ENCODE measurements around the gene JAKMIP1.
"Not testable (repeated sequence)": the region's sequence is repeated elsewhere in the genome, so short reads cannot be mapped to it uniquely, and the experiment has no call there.

JAKMIP1 gene

GRCh38 chr4:6141021-6141420, 59.3 kb downstream of the JAKMIP1 start:
- not testable (repeated sequence) for H3K36me3 Mint-ChIP-seq (ENCODE audit: low read depth); H3K4me1 Mint-ChIP-seq (ENCODE audit: low read depth); H3K27me3 Mint-ChIP-seq; H3K27ac Mint-ChIP-seq; H3K4me3 Mint-ChIP-seq; H3K9me3 Mint-ChIP-seq

GRCh38 chr4:6137747-6138135, 62.6 kb downstream of the JAKMIP1 start:
- Mint-ChIP-seq H3K27me3 (no peaks in the 10 kb centered on the region), H3K4me1 (ENCODE audit: low read depth) (no peaks in the 10 kb centered on the region), H3K9me3 (no peaks in the 10 kb centered on the region), H3K36me3 (ENCODE audit: low read depth) (no peaks in the 10 kb centered on the region), H3K27ac (no peak overlapping the region), H3K4me3 (no peak overlapping the region)

GRCh38 chr4:6137027-6137746, 63.2 kb downstream of the JAKMIP1 start:
- H3K27me3 Mint-ChIP-seq = no peaks in the 10 kb centered on the region
- no peaks in the 10 kb centered on the region for H3K9me3 Mint-ChIP-seq
- no peaks in the 10 kb centered on the region for H3K36me3 Mint-ChIP-seq (ENCODE audit: low read depth)
- no peaks in the 10 kb centered on the region for H3K4me1 Mint-ChIP-seq (ENCODE audit: low read depth)
- no peak overlapping the region for H3K4me3 Mint-ChIP-seq
- H3K27ac Mint-ChIP-seq = no peak overlapping the region

GRCh38 chr4:6134612-6135220, 65.6 kb downstream of the JAKMIP1 start:
- no peaks in the 10 kb centered on the region for H3K4me1 Mint-ChIP-seq (ENCODE audit: low read depth)
- no peak overlapping the region for H3K4me3 Mint-ChIP-seq
- H3K36me3 Mint-ChIP-seq (ENCODE audit: low read depth) = no peaks in the 10 kb centered on the region
- no peaks in the 10 kb centered on the region for H3K27me3 Mint-ChIP-seq
- H3K27ac Mint-ChIP-seq = no peak overlapping the region
- H3K9me3 Mint-ChIP-seq = no peaks in the 10 kb centered on the region

GRCh38 chr4:6132716-6133115, 67.6 kb downstream of the JAKMIP1 start:
- Mint-ChIP-seq H3K4me1 (ENCODE audit: low read depth) (no peaks in the 10 kb centered on the region), H3K27ac (no peak overlapping the region), H3K4me3 (no peak overlapping the region), H3K27me3 (no peaks in the 10 kb centered on the region), H3K9me3 (no peaks in the 10 kb centered on the region), H3K36me3 (ENCODE audit: low read depth) (no peaks in the 10 kb centered on the region)

GRCh38 chr4:6128221-6128850, 72.0 kb downstream of the JAKMIP1 start:
- Mint-ChIP-seq H3K4me1 (ENCODE audit: low read depth) (no peaks in the 10 kb centered on the region), H3K9me3 (no peaks in the 10 kb centered on the region), H3K4me3 (no peak overlapping the region), H3K27ac (no peak overlapping the region), H3K36me3 (ENCODE audit: low read depth) (no peaks in the 10 kb centered on the region), H3K27me3 (no peaks in the 10 kb centered on the region)

- H3K36me3 Mint-ChIP-seq (ENCODE audit: low read depth) = no peaks in the 10 kb centered on the region
- H3K27ac Mint-ChIP-seq = no peak overlapping the region
- H3K27me3 Mint-ChIP-seq = no peaks in the 10 kb centered on the region
- no peaks in the 10 kb centered on the region for H3K4me1 Mint-ChIP-seq (ENCODE audit: low read depth)
- no peak overlapping the region for H3K4me3 Mint-ChIP-seq
- H3K9me3 Mint-ChIP-seq = no peaks in the 10 kb centered on the region
Measured at GRCh38 chr4:6126971-6127745, 73.2 kb downstream of the JAKMIP1 start.

GRCh38 chr4:6125103-6125651, 75.2 kb downstream of the JAKMIP1 start:
- Mint-ChIP-seq H3K27ac (no peak overlapping the region), H3K4me3 (no peak overlapping the region), H3K27me3 (no peaks in the 10 kb centered on the region), H3K9me3 (no peaks in the 10 kb centered on the region), H3K4me1 (ENCODE audit: low read depth) (no peaks in the 10 kb centered on the region), H3K36me3 (ENCODE audit: low read depth) (no peaks in the 10 kb centered on the region)

GRCh38 chr4:6124386-6125102, 75.8 kb downstream of the JAKMIP1 start:
- no peaks in the 10 kb centered on the region for H3K9me3 Mint-ChIP-seq
- no peaks in the 10 kb centered on the region for H3K4me1 Mint-ChIP-seq (ENCODE audit: low read depth)
- no peak overlapping the region for H3K4me3 Mint-ChIP-seq
- no peaks in the 10 kb centered on the region for H3K27me3 Mint-ChIP-seq
- no peak overlapping the region for H3K27ac Mint-ChIP-seq
- no peaks in the 10 kb centered on the region for H3K36me3 Mint-ChIP-seq (ENCODE audit: low read depth)

GRCh38 chr4:6123976-6124375, 76.4 kb downstream of the JAKMIP1 start:
- Mint-ChIP-seq H3K36me3 (ENCODE audit: low read depth) (no peaks in the 10 kb centered on the region), H3K4me3 (no peak overlapping the region), H3K4me1 (ENCODE audit: low read depth) (no peaks in the 10 kb centered on the region), H3K27me3 (no peaks in the 10 kb centered on the region), H3K27ac (no peak overlapping the region), H3K9me3 (no peaks in the 10 kb centered on the region)

- no peak overlapping the region for H3K4me3 Mint-ChIP-seq
- no peaks in the 10 kb centered on the region for H3K9me3 Mint-ChIP-seq
- H3K27ac Mint-ChIP-seq = no peak overlapping the region
- H3K36me3 Mint-ChIP-seq (ENCODE audit: low read depth) = no peaks in the 10 kb centered on the region
- no peaks in the 10 kb centered on the region for H3K27me3 Mint-ChIP-seq
- H3K4me1 Mint-ChIP-seq (ENCODE audit: low read depth) = no peaks in the 10 kb centered on the region
Measured at GRCh38 chr4:6123541-6123940, 76.8 kb downstream of the JAKMIP1 start.

- H3K4me3 Mint-ChIP-seq = no peak overlapping the region
- H3K27ac Mint-ChIP-seq = no peak overlapping the region
- no peaks in the 10 kb centered on the region for H3K27me3 Mint-ChIP-seq
- no peaks in the 10 kb centered on the region for H3K4me1 Mint-ChIP-seq (ENCODE audit: low read depth)
- no peaks in the 10 kb centered on the region for H3K36me3 Mint-ChIP-seq (ENCODE audit: low read depth)
- no peaks in the 10 kb centered on the region for H3K9me3 Mint-ChIP-seq
Measured at GRCh38 chr4:6123116-6123515, 77.2 kb downstream of the JAKMIP1 start.

GRCh38 chr4:6122496-6122895, 77.9 kb downstream of the JAKMIP1 start:
- Mint-ChIP-seq H3K27ac (no peak overlapping the region), H3K4me1 (ENCODE audit: low read depth) (no peaks in the 10 kb centered on the region), H3K4me3 (no peak overlapping the region), H3K36me3 (ENCODE audit: low read depth) (no peaks in the 10 kb centered on the region), H3K27me3 (no peaks in the 10 kb centered on the region), H3K9me3 (no peaks in the 10 kb centered on the region)

GRCh38 chr4:6121941-6122340, 78.4 kb downstream of the JAKMIP1 start:
- Mint-ChIP-seq H3K4me1 (ENCODE audit: low read depth) (no peaks in the 10 kb centered on the region), H3K9me3 (no peaks in the 10 kb centered on the region), H3K4me3 (no peak overlapping the region)

More at GRCh38 chr4:6121941-6122340, 78.4 kb downstream of the JAKMIP1 start:
- Mint-ChIP-seq H3K27me3 (no peaks in the 10 kb centered on the region), H3K27ac (no peak overlapping the region), H3K36me3 (ENCODE audit: low read depth) (no peaks in the 10 kb centered on the region)
